GM12864 (cell line): Measurements from ENCODE around the gene ODAD3.

ENCODE experiments used
- DNase-seq: peaks from one replicate; pipeline ENCODE4 v3.0.0-alpha.2; 2011; ENCODE audit warnings: low read depth
- H3K4me3 ChIP-seq: 2 replicates; pipeline ENCODE4 v1.5.1; 2011; ENCODE audit warnings: mild to moderate bottlenecking, low read depth, low read length, control low read depth
- CTCF ChIP-seq: IDR thresholded peaks from 2 replicates; pipeline ENCODE4 v1.5.1; 2011; ENCODE audit warnings: low read depth, mild to moderate bottlenecking, moderate library complexity, low read length, control low read depth, inconsistent platforms; ENCODE audit errors: missing control alignments

The ODAD3 gene

GRCh38 chr19:11390933-11391680 is 43.8 kb downstream of the ODAD3 start:
- no peak for TF ChIP-seq CTCF
- DNase-seq = no peak
- H3K4me3 ChIP-seq = no peak overlapping the region

GRCh38 chr19:11390359-11390758 is 44.6 kb downstream of the ODAD3 start:
- no peak for DNase-seq
- H3K4me3 ChIP-seq = no peak overlapping the region
- TF ChIP-seq CTCF = no peak

GRCh38 chr19:11387162-11388034 is 47.5 kb downstream of the ODAD3 start:
- no peak for DNase-seq
- TF ChIP-seq CTCF = no peak
- H3K4me3 ChIP-seq = no peak overlapping the region

- DNase-seq = no peak
- no peak overlapping the region for H3K4me3 ChIP-seq
- no peak for TF ChIP-seq CTCF
These were observed 50.2 kb downstream of the ODAD3 start for GRCh38 chr19:11384778-11385129.

GRCh38 chr19:11383706-11384048 is 51.2 kb downstream of the ODAD3 start:
- no peak for DNase-seq
- no peak overlapping the region for H3K4me3 ChIP-seq
- TF ChIP-seq CTCF = no peak

- TF ChIP-seq CTCF = peak; percentile 81
- H3K4me3 ChIP-seq = no peak overlapping the region
- DNase-seq = no peak
These were observed 51.8 kb downstream of the ODAD3 start for GRCh38 chr19:11382898-11383705.
